ENCODE results near the gene CBFA2T3. TPM values are rescaled to one million over a fixed set of nuclear protein-coding genes. Genes with fewer than 3 reads are reported as not detected.
A peak's percentile ranks its signal among the peaks of the same experiment; 100 is the strongest.

The CBFA2T3 gene
- total RNA-seq, 1 experiment from 2014 or later: 13.7 TPM

DNA sequence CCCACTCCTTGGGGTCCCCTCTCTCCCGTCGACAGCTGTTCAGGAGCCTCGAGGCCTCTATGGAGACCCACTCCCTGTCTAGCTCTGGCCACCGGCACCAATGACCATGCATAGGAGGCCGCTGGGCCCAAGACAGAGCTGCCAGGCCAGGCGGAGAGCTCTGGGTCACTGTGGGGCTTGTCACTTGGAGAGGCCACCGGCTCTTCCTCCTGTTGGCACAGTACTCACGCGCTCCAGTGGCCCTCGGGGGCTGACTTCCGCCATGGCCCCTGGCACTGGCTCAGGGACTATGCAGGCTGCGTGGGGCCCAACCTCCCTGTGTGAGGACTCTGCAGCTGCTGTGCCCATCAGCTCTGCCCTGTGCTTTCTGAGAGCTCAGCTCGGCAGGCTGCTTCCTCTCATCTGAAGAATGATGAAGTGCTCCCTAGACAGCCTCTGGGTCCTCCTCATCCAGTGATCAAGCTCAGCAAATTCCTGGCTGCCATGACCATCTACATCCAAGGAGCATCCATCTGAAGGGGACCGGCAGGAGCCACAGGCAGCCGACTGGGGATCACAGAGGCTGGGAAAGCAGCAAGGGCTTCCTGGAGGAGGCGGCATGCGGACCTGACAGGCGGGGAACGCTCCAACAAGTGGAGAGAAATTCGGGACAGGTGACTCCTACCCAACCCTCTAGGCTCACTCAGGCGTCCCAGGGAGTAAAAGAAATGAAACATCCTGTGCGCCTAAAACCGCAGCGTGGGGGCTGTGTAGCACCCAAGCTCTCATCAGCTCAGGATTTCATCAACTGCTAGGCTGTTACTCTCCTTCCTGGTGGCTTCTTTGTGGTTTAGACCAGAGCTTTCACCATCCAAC, 137.0 kb downstream of the CBFA2T3 start:
- BruUV-seq (replicated peaks): no TSS peak
- peaks cover 2% of the 10 kb centered on the region; the same call in 1 of the 2 replicates for H3K36me3 ChIP-seq (ENCODE audit: control insufficient read depth, insufficient read depth, low read length)
- POLR2A ChIA-PET: no interaction called here

DNA sequence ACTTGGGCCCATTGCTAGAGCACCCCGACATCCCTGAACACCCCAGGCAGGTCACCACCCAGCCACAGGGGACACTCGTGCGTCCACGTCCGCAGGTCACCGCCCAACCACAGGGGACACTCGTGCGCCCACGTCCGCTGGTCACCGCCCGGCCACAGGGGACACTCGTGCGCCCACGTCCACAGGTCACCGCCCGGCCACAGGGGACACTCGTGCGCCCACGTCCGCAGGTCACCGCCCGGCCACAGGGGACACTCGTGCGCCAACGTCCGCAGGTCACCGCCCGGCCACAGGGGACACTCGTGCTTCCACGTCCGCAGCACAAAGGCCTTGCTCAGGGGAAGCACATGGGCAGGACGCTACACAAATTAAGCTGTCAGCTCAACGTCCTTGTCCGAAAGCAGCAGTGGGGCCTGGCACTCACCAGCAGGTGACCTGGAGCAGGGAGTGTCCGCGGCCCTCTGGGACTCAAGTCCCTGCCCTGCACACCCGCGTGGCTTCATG, 137.9 kb downstream of the CBFA2T3 start:
- ChIA-PET POLR2A (no interaction called here), CTCF (no interaction called here)
- Histone ChIP-seq H3K27me3 (ENCODE audit: control insufficient read depth, insufficient read depth, low read length) (no peaks in the 10 kb centered on the region), H3K27ac (ENCODE audit: low read length) (no peak overlapping the region), H3K4me3 (ENCODE audit: low read depth in 2 of 2, low read length in 2 of 2) (no peak overlapping the region), H3K9me3 (ENCODE audit: control insufficient read depth, insufficient read depth, low read depth, low read length) (no peaks in the 10 kb centered on the region), H3K4me1 (ENCODE audit: control insufficient read depth, insufficient read depth, low read length) (no peaks in the 10 kb centered on the region), H3K36me3 (ENCODE audit: control insufficient read depth, insufficient read depth, low read length) (peaks cover 2% of the 10 kb centered on the region; the same call in 1 of the 2 replicates)
- in situ Hi-C loops (cut with HindIII; ENCODE audit: low pct_unique_long_range_greater_than_20kb, low sequenced_read_pairs): no loop called here
- no peak for DNase-seq (ENCODE audit: low read depth, low spot score)
- intact Hi-C loops (cut with micrococcal nuclease; ENCODE audit: unreplicated experiment): no loop called here
- no peak for TF ChIP-seq POLR2AphosphoS5 (IDR thresholded peaks at IDR 0.05; ENCODE audit: low read depth, low read length)
- TF ChIP-seq, protein P1, sequence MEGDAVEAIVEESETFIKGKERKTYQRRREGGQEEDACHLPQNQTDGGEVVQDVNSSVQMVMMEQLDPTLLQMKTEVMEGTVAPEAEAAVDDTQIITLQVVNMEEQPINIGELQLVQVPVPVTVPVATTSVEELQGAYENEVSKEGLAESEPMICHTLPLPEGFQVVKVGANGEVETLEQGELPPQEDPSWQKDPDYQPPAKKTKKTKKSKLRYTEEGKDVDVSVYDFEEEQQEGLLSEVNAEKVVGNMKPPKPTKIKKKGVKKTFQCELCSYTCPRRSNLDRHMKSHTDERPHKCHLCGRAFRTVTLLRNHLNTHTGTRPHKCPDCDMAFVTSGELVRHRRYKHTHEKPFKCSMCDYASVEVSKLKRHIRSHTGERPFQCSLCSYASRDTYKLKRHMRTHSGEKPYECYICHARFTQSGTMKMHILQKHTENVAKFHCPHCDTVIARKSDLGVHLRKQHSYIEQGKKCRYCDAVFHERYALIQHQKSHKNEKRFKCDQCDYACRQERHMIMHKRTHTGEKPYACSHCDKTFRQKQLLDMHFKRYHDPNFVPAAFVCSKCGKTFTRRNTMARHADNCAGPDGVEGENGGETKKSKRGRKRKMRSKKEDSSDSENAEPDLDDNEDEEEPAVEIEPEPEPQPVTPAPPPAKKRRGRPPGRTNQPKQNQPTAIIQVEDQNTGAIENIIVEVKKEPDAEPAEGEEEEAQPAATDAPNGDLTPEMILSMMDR (IDR thresholded peaks at IDR 0.05): peak; percentile 48; the same call in 1 of the 2 replicates
- no TSS peak for BruUV-seq (replicated peaks)
- no peak for ATAC-seq

More for the DNA sequence above, 137.0 kb downstream of the CBFA2T3 start:
- no peak for TF ChIP-seq POLR2AphosphoS5 (IDR thresholded peaks at IDR 0.05; ENCODE audit: low read depth, low read length)
- TF ChIP-seq, protein P1 (IDR thresholded peaks at IDR 0.05): no peak
- in situ Hi-C loops (cut with HindIII; ENCODE audit: low pct_unique_long_range_greater_than_20kb, low sequenced_read_pairs) (no loop called here), intact Hi-C loops (cut with micrococcal nuclease; ENCODE audit: unreplicated experiment) (no loop called here)
- no peak for ATAC-seq
- DNase-seq (ENCODE audit: low read depth, low spot score): no peak
- no peaks in the 10 kb centered on the region for H3K27me3 ChIP-seq (ENCODE audit: control insufficient read depth, insufficient read depth, low read length)
- H3K27ac ChIP-seq (ENCODE audit: low read length): no peak overlapping the region
- H3K4me1 ChIP-seq (ENCODE audit: control insufficient read depth, insufficient read depth, low read length): no peaks in the 10 kb centered on the region
- CTCF ChIA-PET: interaction anchor here (0.6 kb wide), 1 partner anchor 40 kb away, joined by 3 read pairs; no protein-coding TSS in a partner anchor
- no peak overlapping the region for H3K4me3 ChIP-seq (ENCODE audit: low read depth in 2 of 2, low read length in 2 of 2)
- no peaks in the 10 kb centered on the region for H3K9me3 ChIP-seq (ENCODE audit: control insufficient read depth, insufficient read depth, low read depth, low read length)

DNA sequence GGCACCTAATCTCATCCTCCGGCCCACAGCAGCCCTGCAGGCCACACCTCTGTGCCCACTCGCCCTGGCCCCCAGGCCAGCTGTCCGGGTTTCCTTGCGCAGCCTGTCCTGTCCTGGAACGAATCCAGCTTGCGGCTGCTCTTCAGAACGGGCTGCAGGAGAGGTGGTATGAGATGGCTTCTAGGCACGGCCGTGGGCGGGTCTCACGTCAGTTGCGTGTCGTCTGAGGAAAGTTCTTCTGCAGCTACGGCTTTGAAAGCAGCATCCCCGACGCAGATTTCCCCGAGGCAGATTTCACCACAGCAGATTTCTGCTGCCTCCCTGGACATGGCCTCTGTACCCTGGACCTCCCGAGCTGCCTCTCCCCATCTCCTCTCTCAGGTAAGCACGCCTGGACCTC, 138.4 kb downstream of the CBFA2T3 start:
- H3K4me1 ChIP-seq (ENCODE audit: control insufficient read depth, insufficient read depth, low read length): no peaks in the 10 kb centered on the region
- in situ Hi-C loops (cut with HindIII; ENCODE audit: low pct_unique_long_range_greater_than_20kb, low sequenced_read_pairs): no loop called here
- CTCF ChIA-PET: no interaction called here
- no peaks in the 10 kb centered on the region for H3K27me3 ChIP-seq (ENCODE audit: control insufficient read depth, insufficient read depth, low read length)
- H3K4me3 ChIP-seq (ENCODE audit: low read depth in 2 of 2, low read length in 2 of 2): no peak overlapping the region
- POLR2A ChIA-PET: no interaction called here
- no peak for DNase-seq (ENCODE audit: low read depth, low spot score)
- BruUV-seq (replicated peaks): no TSS peak
- ATAC-seq: no peak
- intact Hi-C loops (cut with micrococcal nuclease; ENCODE audit: unreplicated experiment): no loop called here
- H3K9me3 ChIP-seq (ENCODE audit: control insufficient read depth, insufficient read depth, low read depth, low read length): no peaks in the 10 kb centered on the region
- TF ChIP-seq TCF7L2 (IDR thresholded peaks at IDR 0.05; ENCODE audit: low read depth, low read length) (no peak), SIN3A (IDR thresholded peaks at IDR 0.05; ENCODE audit: borderline replicate concordance, insufficient read depth, low read depth, low read length) (no peak), POLR2AphosphoS5 (IDR thresholded peaks at IDR 0.05; ENCODE audit: low read depth, low read length) (no peak)
- TF ChIP-seq, protein P1 (IDR thresholded peaks at IDR 0.05): no peak
- TF ChIP-seq, protein P2, sequence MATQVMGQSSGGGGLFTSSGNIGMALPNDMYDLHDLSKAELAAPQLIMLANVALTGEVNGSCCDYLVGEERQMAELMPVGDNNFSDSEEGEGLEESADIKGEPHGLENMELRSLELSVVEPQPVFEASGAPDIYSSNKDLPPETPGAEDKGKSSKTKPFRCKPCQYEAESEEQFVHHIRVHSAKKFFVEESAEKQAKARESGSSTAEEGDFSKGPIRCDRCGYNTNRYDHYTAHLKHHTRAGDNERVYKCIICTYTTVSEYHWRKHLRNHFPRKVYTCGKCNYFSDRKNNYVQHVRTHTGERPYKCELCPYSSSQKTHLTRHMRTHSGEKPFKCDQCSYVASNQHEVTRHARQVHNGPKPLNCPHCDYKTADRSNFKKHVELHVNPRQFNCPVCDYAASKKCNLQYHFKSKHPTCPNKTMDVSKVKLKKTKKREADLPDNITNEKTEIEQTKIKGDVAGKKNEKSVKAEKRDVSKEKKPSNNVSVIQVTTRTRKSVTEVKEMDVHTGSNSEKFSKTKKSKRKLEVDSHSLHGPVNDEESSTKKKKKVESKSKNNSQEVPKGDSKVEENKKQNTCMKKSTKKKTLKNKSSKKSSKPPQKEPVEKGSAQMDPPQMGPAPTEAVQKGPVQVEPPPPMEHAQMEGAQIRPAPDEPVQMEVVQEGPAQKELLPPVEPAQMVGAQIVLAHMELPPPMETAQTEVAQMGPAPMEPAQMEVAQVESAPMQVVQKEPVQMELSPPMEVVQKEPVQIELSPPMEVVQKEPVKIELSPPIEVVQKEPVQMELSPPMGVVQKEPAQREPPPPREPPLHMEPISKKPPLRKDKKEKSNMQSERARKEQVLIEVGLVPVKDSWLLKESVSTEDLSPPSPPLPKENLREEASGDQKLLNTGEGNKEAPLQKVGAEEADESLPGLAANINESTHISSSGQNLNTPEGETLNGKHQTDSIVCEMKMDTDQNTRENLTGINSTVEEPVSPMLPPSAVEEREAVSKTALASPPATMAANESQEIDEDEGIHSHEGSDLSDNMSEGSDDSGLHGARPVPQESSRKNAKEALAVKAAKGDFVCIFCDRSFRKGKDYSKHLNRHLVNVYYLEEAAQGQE (IDR thresholded peaks at IDR 0.05; ENCODE audit: insufficient read depth in 1 of 2, low read depth in 2 of 2, low read length in 1 of 2): no peak
- H3K36me3 ChIP-seq (ENCODE audit: control insufficient read depth, insufficient read depth, low read length): peaks cover 2% of the 10 kb centered on the region; the same call in 1 of the 2 replicates
- H3K27ac ChIP-seq (ENCODE audit: low read length): no peak overlapping the region
